NT2/D1 (cell line): ENCODE results near the gene UGT1A1.

Experiments used
- DNase-seq: peaks from one replicate; pipeline ENCODE4 v3.0.0-alpha.2; 2011; ENCODE audit warnings: low read depth, low spot score
- H3K27me3 ChIP-seq: 2 replicates; pipeline ENCODE4 v1.6.0; 2011; ENCODE audit warnings: mild to moderate bottlenecking; ENCODE audit not compliant: insufficient read length, insufficient read depth
- H3K36me3 ChIP-seq: 2 replicates; pipeline ENCODE4 v1.6.1; 2011; ENCODE audit warnings: mild to moderate bottlenecking, low read length, mixed read lengths; ENCODE audit not compliant: insufficient read depth, insufficient read length
- H3K4me1 ChIP-seq: 2 replicates; pipeline ENCODE4 v1.5.1; 2011; ENCODE audit not compliant: insufficient read depth, insufficient read length
- H3K4me3 ChIP-seq: 2 replicates; pipeline ENCODE4 v1.5.1; 2011; ENCODE audit warnings: low read depth; ENCODE audit not compliant: insufficient read length
- H3K9ac ChIP-seq: 2 replicates; pipeline ENCODE4 v1.6.0; 2011; ENCODE audit warnings: low read depth; ENCODE audit not compliant: insufficient read length
- H3K9me3 ChIP-seq: 2 replicates; pipeline ENCODE4 v1.5.1; 2011; ENCODE audit warnings: mild to moderate bottlenecking, low read length; ENCODE audit not compliant: insufficient read depth
- SUZ12 ChIP-seq: IDR thresholded peaks from 2 replicates; pipeline ENCODE4 v1.6.1; 2011; ENCODE audit not compliant: insufficient read length, insufficient read depth; ENCODE audit errors: extremely low read depth
- YY1 ChIP-seq: IDR thresholded peaks from 2 replicates; pipeline ENCODE4 v1.6.1; 2011; ENCODE audit not compliant: insufficient read length, insufficient read depth
- ZNF274 ChIP-seq: IDR thresholded peaks from 2 replicates; pipeline ENCODE4 v1.6.1; 2011; ENCODE audit warnings: mild to moderate bottlenecking, low read depth, low read length

UGT1A1 gene

DNA sequence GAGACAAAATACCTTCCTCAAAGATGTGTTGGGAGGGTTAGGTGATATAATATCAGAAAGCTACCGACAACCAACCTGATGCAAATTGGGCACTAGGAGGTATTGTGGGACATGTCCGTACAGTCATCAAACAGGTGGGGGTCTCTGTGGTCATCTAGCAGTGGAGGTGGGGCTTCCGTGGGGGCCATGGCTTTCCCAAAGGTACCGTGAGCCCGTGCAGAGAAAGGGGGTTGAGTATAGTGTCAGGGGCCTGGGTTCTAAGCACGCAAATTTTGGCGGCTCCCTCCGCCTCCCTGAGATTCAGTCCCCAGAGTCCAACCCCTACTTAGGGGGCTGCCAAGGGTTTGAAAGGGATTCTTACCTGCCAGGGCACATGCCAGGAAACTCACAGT lies 61.6 kb downstream of the UGT1A1 start:
- Histone ChIP-seq H3K27me3 (peaks cover 2% of the 10 kb centered on the region), H3K4me3 (no peak overlapping the region)
- TF ChIP-seq SUZ12: no peak
- no peak for TF ChIP-seq YY1
- no peak for TF ChIP-seq ZNF274

DNA sequence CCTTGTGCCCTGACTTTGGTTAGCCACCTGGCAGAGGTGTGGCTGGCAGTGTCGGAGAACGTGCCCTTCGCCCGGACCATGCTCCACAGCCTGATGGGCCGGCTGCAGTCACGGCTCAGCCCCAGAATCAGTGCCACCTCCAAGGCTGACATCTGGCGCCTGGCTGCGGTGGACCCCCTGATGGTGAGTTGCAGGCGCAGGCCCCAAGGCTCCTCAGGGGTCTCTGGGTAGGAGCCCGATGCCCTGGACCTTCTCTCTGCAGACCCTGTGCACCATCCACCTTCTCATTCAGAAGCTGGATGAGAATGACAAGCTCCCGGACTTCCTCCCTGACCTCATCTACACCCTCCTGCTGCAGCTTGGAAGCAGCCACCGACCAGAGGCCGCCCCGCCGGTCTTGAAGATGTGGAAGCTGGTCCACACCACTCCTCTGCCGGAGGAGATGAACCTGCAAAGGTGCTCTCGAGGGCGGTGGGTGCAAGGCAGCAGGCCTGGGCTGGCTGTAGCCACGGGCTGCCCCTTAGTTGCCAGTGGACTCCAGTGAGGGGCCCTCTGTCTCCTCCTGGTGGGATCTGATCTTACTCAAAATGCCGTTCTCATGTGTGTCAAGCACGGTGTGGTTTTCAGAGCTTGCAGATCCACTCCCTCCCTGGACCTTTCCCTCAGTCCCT lies 62.2 kb downstream of the UGT1A1 start:
- Histone ChIP-seq H3K9ac (no peak overlapping the region), H3K4me1 (peaks cover 7% of the 10 kb centered on the region), H3K9me3 (no peaks in the 10 kb centered on the region), H3K36me3 (no peaks in the 10 kb centered on the region), H3K4me3 (no peak overlapping the region), H3K27me3 (peaks cover 2% of the 10 kb centered on the region)
- TF ChIP-seq SUZ12: no peak
- TF ChIP-seq YY1: no peak
- TF ChIP-seq ZNF274: no peak
- no peak for DNase-seq

More for the DNA sequence above, 61.6 kb downstream of the UGT1A1 start:
- H3K4me1 ChIP-seq: peaks cover 7% of the 10 kb centered on the region
- DNase-seq: no peak
- H3K9me3 ChIP-seq: no peaks in the 10 kb centered on the region
- H3K36me3 ChIP-seq: no peaks in the 10 kb centered on the region
- H3K9ac ChIP-seq: no peak overlapping the region
